HG03558 (cell line): Measurements from ENCODE around the gene RAD18.
A peak's percentile ranks its signal among the peaks of the same experiment; 100 is the strongest.

Source experiments
- ATAC-seq: cut with Tn5 transposase; IDR thresholded peaks from one replicate; pipeline ENCODE4 v1.9.1; 2021; ENCODE audit warnings: moderate number of reproducible peaks; ENCODE audit not compliant: unreplicated experiment; ENCODE audit errors: extremely low read depth

Gene RAD18

GRCh38 chr3:8963137-8963853, at the start of gene RAD18:
RAD18 (minus strand) TSS chr3:8963472; CDS start chr3:8963385, 87 bp downstream.
- ATAC-seq: peak; percentile 84

GRCh38 chr3:9012521-9012920, 49.2 kb upstream of the RAD18 start:
- no peak for ATAC-seq

- ATAC-seq: no peak
Measured at GRCh38 chr3:9009976-9010545, 46.8 kb upstream of the RAD18 start.

GRCh38 chr3:9008550-9009255, 45.4 kb upstream of the RAD18 start:
- no peak for ATAC-seq

GRCh38 chr3:9007928-9008327, 44.7 kb upstream of the RAD18 start:
- no peak for ATAC-seq

- ATAC-seq: no peak
Measured at GRCh38 chr3:9007213-9007612, 43.9 kb upstream of the RAD18 start.

GRCh38 chr3:9000041-9000440, 36.8 kb upstream of the RAD18 start:
- ATAC-seq: no peak

GRCh38 chr3:8997151-8997550, 33.9 kb upstream of the RAD18 start:
- ATAC-seq: no peak

GRCh38 chr3:8996681-8997121, 33.4 kb upstream of the RAD18 start:
- no peak for ATAC-seq

GRCh38 chr3:8996216-8996615, 32.9 kb upstream of the RAD18 start:
- ATAC-seq: no peak

- ATAC-seq: no peak
Measured at GRCh38 chr3:8994226-8994625, 31.0 kb upstream of the RAD18 start.

GRCh38 chr3:8993331-8993730, 30.1 kb upstream of the RAD18 start:
- ATAC-seq: no peak

- no peak for ATAC-seq
Measured at GRCh38 chr3:8992854-8993253, 29.6 kb upstream of the RAD18 start.

- ATAC-seq: no peak
Measured at GRCh38 chr3:8992199-8992598, 28.9 kb upstream of the RAD18 start.

GRCh38 chr3:8990266-8991215, 27.3 kb upstream of the RAD18 start:
- ATAC-seq: no peak

GRCh38 chr3:8988791-8989558, 25.7 kb upstream of the RAD18 start:
- no peak for ATAC-seq

GRCh38 chr3:8988384-8988655, 25.0 kb upstream of the RAD18 start:
- ATAC-seq: no peak

GRCh38 chr3:8987645-8988383, 24.5 kb upstream of the RAD18 start:
- peak; percentile 68 for ATAC-seq

GRCh38 chr3:8987226-8987625, 24.0 kb upstream of the RAD18 start:
- ATAC-seq: no peak
